HG03520 (cell line): Measurements from ENCODE around the gene BEND3.
"Not testable (repeated sequence)": the region's sequence is repeated elsewhere in the genome, so short reads cannot be mapped to it uniquely, and the experiment has no call there.

ENCODE experiments used
- ATAC-seq: cut with Tn5 transposase; IDR thresholded peaks from one replicate; pipeline ENCODE4 v1.9.1; 2021; ENCODE audit warnings: mild to moderate bottlenecking, moderate library complexity; ENCODE audit not compliant: unreplicated experiment

The BEND3 gene

DNA sequence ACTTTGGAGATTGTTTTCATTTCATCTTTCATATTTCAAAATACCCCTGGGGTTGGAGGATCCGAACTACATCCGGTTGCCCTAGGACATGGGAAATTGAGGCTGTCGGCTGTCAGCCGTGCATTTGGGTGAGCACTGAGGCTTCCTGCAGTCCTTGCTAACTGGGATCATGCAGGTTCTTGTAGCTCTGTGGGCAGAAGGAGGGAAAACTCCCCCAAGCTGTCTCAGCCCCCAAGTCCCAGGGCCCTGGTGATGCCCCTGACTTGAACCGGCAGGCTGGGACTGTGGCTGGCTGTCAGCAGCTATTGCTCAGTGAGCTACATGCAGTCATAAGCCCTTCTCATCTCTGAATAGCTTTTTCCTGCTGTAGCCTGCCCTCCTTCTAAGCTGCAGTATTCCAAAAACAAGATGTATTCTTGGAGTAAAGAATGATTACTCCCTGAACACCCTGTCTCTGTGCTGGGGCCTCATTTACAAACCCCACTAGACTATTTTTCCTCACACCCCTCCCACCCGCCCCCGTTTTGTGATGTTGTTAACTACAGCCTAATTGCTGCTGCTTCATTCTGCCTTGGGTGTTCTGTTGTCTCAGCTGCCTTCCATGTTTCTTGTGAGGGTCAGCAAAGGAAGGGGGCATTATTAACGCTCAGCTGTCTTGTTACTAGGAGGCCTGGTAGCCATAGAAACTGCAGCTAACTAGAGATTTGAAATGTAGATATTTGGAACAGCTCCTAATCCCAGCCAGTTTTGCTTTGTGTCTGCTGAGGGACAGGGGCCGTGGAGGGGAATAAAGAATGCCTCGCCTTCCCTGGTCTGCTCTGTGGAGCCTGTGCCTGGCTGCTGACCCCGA is 69.3 kb downstream of the BEND3 start:
- no peak for ATAC-seq

DNA sequence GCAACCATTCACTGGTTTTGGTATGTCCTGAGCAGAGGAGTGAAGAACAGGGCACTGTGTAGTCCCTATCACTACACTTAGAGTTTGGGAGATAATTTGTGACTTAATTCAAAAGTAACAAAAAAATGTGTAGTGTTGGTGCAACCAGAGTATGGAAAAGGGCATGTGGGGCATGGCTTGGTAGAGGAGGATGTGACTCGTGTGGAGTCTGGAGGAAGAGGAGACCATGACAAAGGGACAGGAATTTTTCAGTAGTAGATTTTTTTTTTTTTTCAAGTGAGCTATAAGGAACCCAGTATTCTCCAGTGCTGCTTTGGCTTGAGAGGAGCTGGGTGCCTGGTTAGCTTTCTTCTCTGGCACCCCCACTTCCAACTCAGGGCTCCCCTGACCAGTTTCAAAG is 82.2 kb downstream of the BEND3 start:
- ATAC-seq, result no peak

- no peak for ATAC-seq
Measured at GRCh38 chr6:107032051-107032450, 83.3 kb downstream of the BEND3 start.

DNA sequence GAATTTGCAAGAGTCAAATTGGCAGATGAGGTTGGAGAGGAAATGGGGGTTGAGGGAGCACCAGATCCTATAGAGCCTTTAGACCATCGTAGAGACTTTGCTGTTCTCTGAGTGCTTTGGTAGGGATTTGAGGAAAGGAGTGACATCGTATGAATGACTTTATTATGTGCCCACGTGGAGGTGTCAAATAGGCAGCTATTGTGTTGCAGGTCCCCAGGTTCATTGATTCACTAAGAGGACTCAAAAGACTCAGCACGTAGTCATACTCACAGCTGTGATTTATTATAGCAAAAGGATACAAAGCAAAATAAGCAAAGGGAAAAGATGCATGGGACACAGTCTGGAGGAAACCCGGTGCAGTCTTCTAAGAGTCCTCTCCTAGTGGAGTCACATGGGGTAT is 85.2 kb downstream of the BEND3 start:
- no peak for ATAC-seq

DNA sequence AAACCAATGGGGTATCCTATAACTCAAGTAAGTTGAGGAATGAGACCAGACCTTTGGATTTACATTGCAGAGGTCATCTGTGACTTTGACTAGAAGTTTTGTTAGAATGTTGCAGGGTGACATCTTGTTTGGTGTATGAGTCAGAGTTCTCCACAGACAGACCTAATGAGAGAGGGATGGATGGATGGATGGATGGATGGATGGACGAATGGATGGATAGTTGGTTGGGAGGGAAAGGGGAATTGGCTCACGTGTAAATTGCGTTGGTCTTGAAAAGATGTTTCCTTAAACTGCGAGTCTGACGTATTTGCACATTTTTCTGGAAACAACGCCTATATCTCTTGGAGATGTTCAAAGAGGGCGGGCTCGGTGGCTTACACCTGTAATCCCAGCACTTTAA is 88.3 kb downstream of the BEND3 start:
- no peak for ATAC-seq

DNA sequence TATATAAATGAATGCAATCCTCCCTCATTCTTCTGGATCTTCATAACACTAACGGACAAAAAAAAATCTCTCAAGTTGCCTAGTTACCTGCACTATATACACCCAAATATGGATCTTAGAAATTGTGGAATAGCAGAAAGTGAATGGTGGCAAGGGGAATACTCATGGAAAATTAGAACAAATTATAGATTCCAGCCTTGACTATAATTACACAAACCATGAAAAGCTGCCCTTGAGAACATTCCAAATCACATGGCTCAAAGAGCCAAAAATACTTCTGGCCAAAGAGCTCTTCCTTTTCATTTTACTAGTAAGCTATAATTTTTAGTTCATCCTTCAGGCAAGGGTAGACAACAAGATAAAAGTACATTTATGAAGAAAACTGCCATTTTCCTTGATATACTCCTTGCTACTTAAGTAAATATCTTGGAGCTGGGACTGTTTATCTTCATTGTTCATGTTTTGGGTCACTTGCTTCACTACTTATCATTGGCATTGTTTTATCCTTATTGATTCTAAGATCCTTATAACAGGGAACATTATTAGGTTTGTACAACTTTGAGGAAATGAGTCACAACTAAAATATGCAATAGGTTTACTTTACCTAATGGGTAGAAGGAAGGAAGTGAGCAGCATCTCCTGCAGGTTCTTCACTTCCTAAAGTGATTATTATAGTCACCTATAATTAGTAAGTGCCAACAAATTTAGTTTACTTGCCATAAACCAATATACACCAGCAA is 93.7 kb downstream of the BEND3 start:
- no peak for ATAC-seq

DNA sequence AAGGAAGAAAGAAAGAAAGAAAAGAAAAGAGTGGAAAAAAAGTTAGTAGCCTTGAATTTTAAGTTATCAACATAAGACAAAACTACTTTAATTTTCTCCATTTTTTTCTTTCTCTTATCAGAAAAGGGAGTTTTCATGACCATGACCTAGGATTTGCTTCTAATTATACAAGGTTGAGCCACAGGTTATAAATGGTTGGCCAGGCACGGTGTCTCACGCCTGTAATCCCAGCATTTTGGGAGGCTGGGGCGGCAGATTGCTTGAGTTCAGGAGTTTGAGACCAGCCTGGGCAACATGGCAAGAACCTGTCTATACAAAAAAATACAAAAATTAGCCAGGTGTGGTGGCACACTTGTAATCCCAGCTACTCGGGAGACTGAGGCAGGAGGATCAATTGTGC is 95.1 kb downstream of the BEND3 start:
- no peak for ATAC-seq

- not testable (repeated sequence) for ATAC-seq
Measured at GRCh38 chr6:107019628-107020027, 95.7 kb downstream of the BEND3 start.

DNA sequence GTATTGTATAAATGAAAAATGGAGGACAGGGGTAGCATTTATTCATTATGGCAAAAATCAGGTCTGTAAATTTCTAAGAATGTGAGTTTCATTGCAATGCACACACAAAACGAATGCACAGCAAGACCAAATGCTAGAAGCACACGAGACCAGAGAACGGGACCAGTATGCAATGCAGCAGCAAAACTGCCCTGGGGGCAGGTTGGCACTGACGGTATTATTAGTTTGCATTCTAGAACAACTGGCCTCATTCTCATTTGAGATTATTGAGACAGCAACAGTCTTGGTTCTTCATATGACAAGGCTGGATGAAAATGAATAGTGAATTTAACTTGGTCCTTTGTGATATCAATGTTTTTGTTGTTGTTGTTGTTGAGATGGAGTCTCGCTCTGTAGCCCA is 96.3 kb downstream of the BEND3 start:
- no peak for ATAC-seq
